H1 (cell line): ENCODE measurements around the gene DXO.
"Not testable (repeated sequence)": the region's sequence is repeated elsewhere in the genome, so short reads cannot be mapped to it uniquely, and the experiment has no call there.

Source experiments
- EGR1 ChIP-seq: IDR thresholded peaks from 2 replicates; pipeline ENCODE4 v1.6.1; 2011; ENCODE audit warnings: low read depth, low read length, borderline replicate concordance
- EZH2 ChIP-seq: fragments of 200-600 bp; sonication (generic); IDR thresholded peaks from 2 replicates; pipeline ENCODE4 v1.7.1; 2012; ENCODE audit warnings: low read depth, mild to moderate bottlenecking, moderate library complexity, low read length, inconsistent platforms; ENCODE audit not compliant: severe bottlenecking
- RAD21 ChIP-seq, 2 experiments: IDR thresholded peaks in 1 of 2; conservative IDR thresholded peaks in 1 of 2; 2 replicates each; pipeline ENCODE4 v1.6.1; 2011; ENCODE audit warnings: low read depth in 2 of 2, low read length in 2 of 2, improper control_type of control experiment in 1 of 2, inconsistent platforms in 1 of 2, mild to moderate bottlenecking in 1 of 2, moderate library complexity in 1 of 2
- RBBP5 ChIP-seq: IDR thresholded peaks from 2 replicates; pipeline ENCODE4 v1.7.1; 2012; ENCODE audit warnings: low read depth, mild to moderate bottlenecking, inconsistent platforms, low read length, moderate library complexity, borderline replicate concordance
- TEAD4 ChIP-seq: IDR thresholded peaks from 2 replicates; pipeline ENCODE4 v1.6.1; 2012; ENCODE audit warnings: low read depth, low read length, inconsistent platforms, mixed read lengths

DNA sequence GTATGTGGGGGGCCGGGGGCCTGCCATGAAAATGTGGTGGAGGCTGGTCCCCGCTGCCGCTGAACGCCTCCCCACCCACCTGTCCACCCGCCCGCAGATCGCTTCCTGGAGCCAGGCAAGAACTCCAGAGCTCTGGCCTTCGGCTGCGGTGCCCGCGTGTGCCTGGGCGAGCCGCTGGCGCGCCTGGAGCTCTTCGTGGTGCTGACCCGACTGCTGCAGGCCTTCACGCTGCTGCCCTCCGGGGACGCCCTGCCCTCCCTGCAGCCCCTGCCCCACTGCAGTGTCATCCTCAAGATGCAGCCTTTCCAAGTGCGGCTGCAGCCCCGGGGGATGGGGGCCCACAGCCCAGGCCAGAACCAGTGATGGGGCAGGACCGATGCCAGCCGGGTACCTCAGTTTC lies 36.1 kb upstream of the DXO start:
- TF ChIP-seq EZH2; TEAD4; EGR1; RBBP5; RAD21 (IDR thresholded peaks at IDR 0.05 in 1 of 2, conservative IDR thresholded peaks at IDR 0.05 in 1 of 2; ENCODE audit: low read depth in 2 of 2, low read length in 2 of 2): not testable (repeated sequence)
